Measurements from ENCODE around the gene TMEM233. TPM values are rescaled to one million over a fixed set of nuclear protein-coding genes. Genes with fewer than 3 reads are reported as not detected.

Gene TMEM233
- total and polyA plus RNA-seq, 9 of the 15 experiments (the other 6 are each of a cell fraction or from before 2014, with no cell fraction given), result 0.04 to 0.17 (median 0.07) TPM; not detected in 2

DNA sequence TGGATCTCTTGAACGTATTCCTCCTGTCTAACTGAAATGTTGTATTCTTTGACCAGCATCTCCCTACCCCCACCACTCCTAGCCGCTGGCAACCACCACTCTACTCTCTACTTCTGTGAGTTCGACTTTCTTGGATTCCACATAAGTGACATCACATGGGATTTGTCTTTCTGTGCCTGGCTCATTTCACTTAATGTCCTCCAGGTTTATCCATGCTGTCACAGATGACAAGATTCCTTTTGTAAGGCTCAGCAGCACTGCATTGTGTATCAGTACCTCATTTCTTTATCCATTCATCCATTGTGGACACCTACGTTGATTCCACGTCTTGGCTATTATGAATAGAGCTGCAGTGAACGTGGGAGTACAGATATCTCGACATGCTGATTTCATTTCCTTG lies 84.9 kb downstream of the TMEM233 start:
- Histone ChIP-seq H3K9ac (ENCODE audit: insufficient read depth in 1 of 2, low read depth in 2 of 2, low read length in 2 of 2) (no peak overlapping the region), H3K9me1 (ENCODE audit: control insufficient read depth, insufficient read depth, low read length) (no peaks in the 10 kb centered on the region), H3K9me3 (replicated peaks; ENCODE audit: control insufficient read depth, insufficient read depth, low read depth, low read length) (no peaks in the 10 kb centered on the region), H3K27ac (ENCODE audit: extremely low read depth, low read depth, low read length) (no peak overlapping the region), H3K27me3 (ENCODE audit: control insufficient read depth in 2 of 2, insufficient read depth in 2 of 2, low read length in 2 of 2) (no peaks in the 10 kb centered on the region), H3K4me1 (replicated peaks in 1 of 2; ENCODE audit: control insufficient read depth in 2 of 2, insufficient read depth in 2 of 2, low read length in 2 of 2) (peaks cover 0 to 2% of the 10 kb centered on the region in 2 experiments; a peak in 3 of 5 replicates), H3K79me2 (ENCODE audit: control insufficient read depth, insufficient read depth, low read length) (peaks cover 26% of the 10 kb centered on the region), H4K20me1 (replicated peaks; ENCODE audit: control insufficient read depth, insufficient read depth, low read length) (no peaks in the 10 kb centered on the region), H2AFZ (ENCODE audit: low read depth, low read length) (no peak overlapping the region), H3K4me2 (ENCODE audit: insufficient read depth, low read length) (no peak overlapping the region), H3K36me3 (ENCODE audit: control insufficient read depth, insufficient read depth, low read length) (peaks cover 88% of the 10 kb centered on the region), H3K4me3 (no peak overlapping the region)
- ChIA-PET CTCF (ENCODE audit: low intra/inter-chr PET ratio) (no interaction called here), POLR2A (interaction anchor here (0.7 to 5.4 kb wide), 5 partner anchors 9 to 1488 kb away, joined by 3 to 44 read pairs (median 3); partner anchors contain the start of gene PRKAB1)
- DNase-seq (ENCODE audit: extremely low read depth in 1 of 4, low spot score in 3 of 4) (no peak), ATAC-seq (no peak), FAIRE-seq (no peak)
- no peak for TF ChIP-seq PHF21A (IDR thresholded peaks at IDR 0.05; ENCODE audit: borderline replicate concordance, low read depth)
- no peak for TF ChIP-seq CHD4 (IDR thresholded peaks at IDR 0.05; ENCODE audit: insufficient read depth, insufficient replicate concordance, low read depth, low read length, poor library complexity, severe bottlenecking)
- TF ChIP-seq ZNF184 (CRISPR knock-in tag; IDR thresholded peaks at IDR 0.05), result peak; percentile 58; the same call in 1 of the 2 replicates
- TF ChIP-seq ZNF121 (CRISPR knock-in tag; conservative IDR thresholded peaks at IDR 0.05), result no peak
- TF ChIP-seq XRCC3 (IDR thresholded peaks at IDR 0.05), result no peak
- in situ Hi-C loops (cut with MboI), result no loop called here
- intact Hi-C loops (cut with micrococcal nuclease), result no loop called here
- BruUV-seq (replicated peaks), result TSS peak; percentile 1
- 87% methylated on average over 7 of the region's 7 CpGs for WGBS (ENCODE audit: insufficient coverage, low coverage, missing lambda C conversion rate)

DNA sequence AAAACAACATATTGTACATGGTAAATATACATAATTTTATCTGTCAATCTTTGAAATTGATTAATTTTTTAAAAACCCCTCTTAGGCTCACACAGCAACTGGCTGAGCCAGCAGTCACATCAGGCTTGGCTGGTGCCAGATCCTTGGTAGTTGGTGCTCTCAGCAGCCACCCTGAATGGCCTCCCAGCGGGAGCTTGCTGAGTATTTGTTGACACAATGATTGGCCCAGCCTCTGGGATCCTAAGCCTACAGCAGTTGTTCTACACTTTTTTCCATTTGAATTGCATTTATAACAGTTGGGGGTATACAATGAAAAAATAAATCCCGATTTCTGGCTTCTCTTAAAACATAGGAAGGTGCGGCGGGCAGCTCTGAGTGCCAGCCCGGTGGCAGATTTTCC lies 85.5 kb downstream of the TMEM233 start:
- peaks cover 82% of the 10 kb centered on the region for H3K36me3 ChIP-seq (ENCODE audit: control insufficient read depth, insufficient read depth, low read length)
- H3K4me3 ChIP-seq, result no peak overlapping the region
- H3K9me1 ChIP-seq (ENCODE audit: control insufficient read depth, insufficient read depth, low read length), result no peaks in the 10 kb centered on the region
- H3K27me3 ChIP-seq (ENCODE audit: control insufficient read depth in 2 of 2, insufficient read depth in 2 of 2, low read length in 2 of 2), result no peaks in the 10 kb centered on the region
- DNase-seq (ENCODE audit: extremely low read depth in 1 of 4, low spot score in 3 of 4) (no peak), FAIRE-seq (no peak), ATAC-seq (no peak)
- no peak overlapping the region for H3K27ac ChIP-seq (ENCODE audit: extremely low read depth, low read depth, low read length)
- POLR2A ChIA-PET, result interaction anchor here (0.7 to 5.4 kb wide), 6 partner anchors 8 to 1488 kb away, joined by 3 to 44 read pairs (median 4); partner anchors contain the start of gene PRKAB1
- H3K79me2 ChIP-seq (ENCODE audit: control insufficient read depth, insufficient read depth, low read length), result peaks cover 19% of the 10 kb centered on the region
- 95% methylated on average over 5 of the region's 5 CpGs for WGBS (ENCODE audit: insufficient coverage, low coverage, missing lambda C conversion rate)
- H4K20me1 ChIP-seq (replicated peaks; ENCODE audit: control insufficient read depth, insufficient read depth, low read length), result no peaks in the 10 kb centered on the region
- in situ Hi-C loops (cut with MboI), result no loop called here
- H3K4me1 ChIP-seq (replicated peaks in 1 of 2; ENCODE audit: control insufficient read depth in 2 of 2, insufficient read depth in 2 of 2, low read length in 2 of 2), result no peaks in the 10 kb centered on the region; a peak in 3 of 5 replicates
- BruUV-seq (replicated peaks), result no TSS peak
- no peak overlapping the region for H2AFZ ChIP-seq (ENCODE audit: low read depth, low read length)
- no peak overlapping the region for H3K4me2 ChIP-seq (ENCODE audit: insufficient read depth, low read length)
- H3K9ac ChIP-seq (ENCODE audit: insufficient read depth in 1 of 2, low read depth in 2 of 2, low read length in 2 of 2), result no peak overlapping the region
- H3K9me3 ChIP-seq (replicated peaks; ENCODE audit: control insufficient read depth, insufficient read depth, low read depth, low read length), result no peaks in the 10 kb centered on the region
- intact Hi-C loops (cut with micrococcal nuclease), result no loop called here
- CTCF ChIA-PET (ENCODE audit: low intra/inter-chr PET ratio), result no interaction called here
- no peak for TF ChIP-seq SIRT6 (IDR thresholded peaks at IDR 0.05; ENCODE audit: low read depth, low read length)
- TF ChIP-seq ZFX (CRISPR knock-in tag; IDR thresholded peaks at IDR 0.05), result no peak
- TF ChIP-seq MED1 (CRISPR knock-in tag; IDR thresholded peaks at IDR 0.05; ENCODE audit: borderline replicate concordance), result no peak
- no peak for TF ChIP-seq CBX8 (IDR thresholded peaks at IDR 0.05; ENCODE audit: borderline replicate concordance, extremely low read depth, low read depth, low read length, poor library complexity, severe bottlenecking)
- no peak for TF ChIP-seq ARID1B (IDR thresholded peaks at IDR 0.05)
- no peak for TF ChIP-seq SAFB2 (IDR thresholded peaks at IDR 0.05; ENCODE audit: borderline replicate concordance, low read depth, low read length, severe bottlenecking)
- TF ChIP-seq ILF3 (IDR thresholded peaks at IDR 0.05; ENCODE audit: borderline replicate concordance), result no peak

Measured in K562 (cell line).